ENCODE results near the gene TSPAN4.

- no peak for TF ChIP-seq POLR2A (IDR thresholded peaks at IDR 0.05; ENCODE audit: low read length)
- no peak for TF ChIP-seq GATA1 (IDR thresholded peaks at IDR 0.05; ENCODE audit: low read depth, low read length)
Measured at GRCh38 chr11:839875-840617, 2.6 kb upstream of the TSPAN4 start.
